Measurements from ENCODE around the gene CYRIA.

The CYRIA gene

GRCh38 chr2:16664809-16665747, 556 bp downstream of the CYRIA start:
- DNase-seq = no peak

- no peak for DNase-seq
Measured at GRCh38 chr2:16664052-16664731, 1.4 kb downstream of the CYRIA start.

- DNase-seq = no peak
Measured at GRCh38 chr2:16663121-16663905, 2.3 kb downstream of the CYRIA start.

DNA sequence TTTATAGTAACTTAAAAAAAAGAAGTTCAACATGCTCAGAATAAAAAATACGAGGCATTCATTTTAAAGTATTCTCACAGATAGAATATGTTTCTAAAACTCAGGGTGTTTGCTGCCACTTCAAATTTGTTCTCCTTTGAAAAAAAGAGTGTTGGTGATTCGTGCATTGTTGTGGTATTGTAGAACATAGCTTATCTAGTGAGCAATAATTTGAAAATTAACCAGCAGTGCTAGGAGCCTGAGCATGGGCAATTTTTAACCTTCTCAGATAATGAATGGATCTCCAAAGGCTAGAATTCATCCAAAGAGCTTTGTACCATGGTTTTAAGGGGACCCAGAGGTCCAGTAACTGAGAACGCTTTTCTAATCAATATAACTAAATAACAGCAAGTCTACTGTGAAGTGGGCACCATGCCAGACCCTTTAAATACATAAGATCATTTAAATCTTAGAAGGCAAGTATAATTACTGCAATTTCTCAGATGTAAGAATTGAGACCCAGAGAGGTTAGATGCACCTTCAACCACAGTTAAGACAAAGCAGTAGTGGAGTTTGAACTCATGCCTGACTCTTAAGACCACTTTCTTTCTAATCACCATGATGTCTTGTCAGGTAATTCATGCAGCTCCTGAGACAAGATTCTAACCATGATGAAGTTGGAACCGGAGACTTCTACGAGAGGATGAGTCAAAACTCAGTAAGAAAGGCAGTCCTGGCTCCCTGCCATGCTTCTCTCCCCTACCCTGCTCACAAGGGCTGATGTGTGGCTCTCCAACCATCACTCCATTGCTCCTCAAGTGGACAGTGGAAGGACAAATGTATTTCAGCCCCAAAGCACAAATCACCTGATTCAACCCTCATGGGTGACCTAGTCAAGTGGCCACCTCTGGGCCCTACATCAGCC, 3.4 kb downstream of the CYRIA start:
- DNase-seq = no peak

- no peak for DNase-seq
Measured at GRCh38 chr2:16661526-16661925, 4.1 kb downstream of the CYRIA start.

DNA sequence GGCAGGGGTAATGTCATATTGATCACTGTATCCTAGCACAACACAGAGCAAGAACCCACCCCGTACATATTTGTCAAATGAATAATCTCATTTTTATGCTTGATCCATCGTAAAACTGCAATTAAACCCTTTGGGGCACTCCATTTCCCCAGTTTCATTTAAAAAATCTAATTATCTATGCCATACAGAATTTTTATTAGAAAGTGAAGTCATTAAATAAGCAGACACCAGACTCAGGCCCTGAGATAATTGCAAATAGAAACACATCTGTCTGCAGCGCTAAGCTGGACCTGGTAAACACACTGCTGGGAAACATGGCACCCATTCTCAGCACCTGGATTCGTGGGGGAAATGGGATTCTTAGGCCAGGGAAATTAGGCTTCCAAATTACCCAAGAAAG, 5.1 kb downstream of the CYRIA start:
- no peak for DNase-seq

- DNase-seq = no peak
Measured at GRCh38 chr2:16660114-16660513, 5.5 kb downstream of the CYRIA start.

DNA sequence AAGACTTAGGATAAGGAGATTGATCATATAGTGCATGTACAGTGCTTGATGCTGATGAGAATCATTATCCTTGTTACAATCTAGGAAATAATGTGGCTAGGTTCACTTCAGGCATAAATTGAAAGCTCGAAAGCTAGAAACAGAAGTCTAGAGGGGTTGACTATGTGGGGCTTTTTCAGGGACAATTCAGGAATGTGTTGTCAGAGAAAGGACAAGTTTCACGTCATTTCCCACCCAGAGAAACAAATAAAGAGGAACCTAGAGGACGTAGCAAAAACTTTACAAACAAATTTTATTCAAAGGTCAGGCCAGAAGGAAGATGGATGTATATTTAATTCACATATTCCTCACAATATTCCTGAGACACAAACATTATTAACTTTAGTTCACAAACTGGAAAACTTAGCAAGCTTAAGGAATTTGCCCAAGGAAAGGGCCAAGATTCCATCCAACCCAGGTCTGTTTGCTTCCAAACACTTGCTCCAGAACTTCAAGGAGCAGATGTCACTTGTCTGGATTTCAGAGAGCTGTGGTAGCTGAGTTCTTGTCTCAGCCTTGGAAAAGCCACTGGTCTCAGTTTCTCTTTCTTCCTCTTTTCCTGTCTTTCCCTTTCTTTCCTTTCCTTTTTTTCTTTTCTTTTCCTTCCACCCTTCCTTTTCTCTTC, 7.4 kb downstream of the CYRIA start:
- DNase-seq = no peak

DNA sequence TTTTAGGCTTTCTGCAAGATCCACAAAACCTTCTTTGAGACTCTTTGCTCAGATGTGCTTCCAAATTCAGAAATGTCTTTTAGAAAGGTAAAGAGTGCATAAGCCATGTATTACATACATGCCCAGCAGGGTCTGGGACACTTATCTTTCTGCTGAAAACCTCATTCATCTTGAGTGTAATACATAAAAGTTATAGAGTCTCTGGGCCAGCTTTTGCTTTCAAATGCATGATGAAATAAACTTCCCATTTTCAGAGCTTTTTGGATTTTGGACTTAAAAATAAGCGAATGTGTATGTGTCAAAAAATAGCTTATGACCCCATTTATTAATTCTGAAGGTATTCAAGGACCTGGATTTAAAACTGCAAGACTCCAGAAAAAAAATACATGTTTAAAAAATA, 8.0 kb downstream of the CYRIA start:
- no peak for DNase-seq

- DNase-seq = no peak
Measured at GRCh38 chr2:16656784-16657391, 8.7 kb downstream of the CYRIA start.

- DNase-seq = no peak
Measured at GRCh38 chr2:16655905-16656642, 9.6 kb downstream of the CYRIA start.

DNA sequence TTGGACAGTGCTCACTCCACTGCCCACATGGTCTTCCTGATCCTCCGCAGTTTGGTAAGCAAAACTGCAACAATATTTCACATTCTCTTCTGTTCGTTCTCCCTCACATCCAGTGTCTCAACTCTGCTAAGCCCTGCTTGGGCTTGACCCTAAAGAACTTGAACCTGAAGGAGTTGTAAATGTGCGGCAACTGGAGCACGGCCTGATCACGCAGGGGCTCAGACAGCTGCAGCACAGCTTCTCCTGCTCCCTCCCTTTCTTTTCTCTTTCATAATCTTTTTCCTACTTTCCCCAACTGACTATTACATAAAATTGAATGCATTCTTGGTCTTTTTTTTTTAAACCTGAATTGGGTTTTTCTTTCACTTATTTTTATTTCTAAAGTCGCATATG, 10.2 kb downstream of the CYRIA start:
- DNase-seq = no peak

DNA sequence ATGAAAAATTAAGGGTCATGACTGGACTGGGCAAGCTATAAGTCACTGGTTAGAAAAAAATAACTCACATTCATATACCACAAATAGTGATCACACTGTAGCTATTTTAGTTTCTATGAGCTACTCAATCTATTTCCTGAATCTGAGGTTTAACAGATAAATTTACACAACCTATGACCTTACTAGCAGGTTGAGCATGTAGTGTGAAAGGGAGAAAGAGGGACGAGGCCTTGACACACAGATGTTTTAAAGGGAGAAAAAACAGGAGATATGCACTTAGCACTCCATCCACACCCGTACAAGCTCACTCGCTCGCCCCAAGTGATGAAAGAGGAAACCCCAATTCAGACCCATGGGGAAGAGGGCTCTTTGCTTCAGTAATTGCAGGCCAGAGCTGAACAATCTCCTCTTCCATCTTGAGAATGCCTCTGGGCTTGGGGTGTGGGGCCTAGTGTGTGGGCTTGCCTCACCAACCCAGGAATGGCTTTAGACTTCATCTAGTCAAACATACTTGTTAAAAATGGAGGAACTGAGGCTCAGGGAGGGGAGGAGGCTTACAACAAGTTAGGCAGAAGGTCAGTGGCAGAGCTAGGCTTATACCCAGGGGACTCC, 10.7 kb downstream of the CYRIA start:
- DNase-seq = no peak

- DNase-seq = no peak
Measured at GRCh38 chr2:16653799-16654198, 11.8 kb downstream of the CYRIA start.

- DNase-seq = no peak
Measured at GRCh38 chr2:16653083-16653375, 12.6 kb downstream of the CYRIA start.

DNA sequence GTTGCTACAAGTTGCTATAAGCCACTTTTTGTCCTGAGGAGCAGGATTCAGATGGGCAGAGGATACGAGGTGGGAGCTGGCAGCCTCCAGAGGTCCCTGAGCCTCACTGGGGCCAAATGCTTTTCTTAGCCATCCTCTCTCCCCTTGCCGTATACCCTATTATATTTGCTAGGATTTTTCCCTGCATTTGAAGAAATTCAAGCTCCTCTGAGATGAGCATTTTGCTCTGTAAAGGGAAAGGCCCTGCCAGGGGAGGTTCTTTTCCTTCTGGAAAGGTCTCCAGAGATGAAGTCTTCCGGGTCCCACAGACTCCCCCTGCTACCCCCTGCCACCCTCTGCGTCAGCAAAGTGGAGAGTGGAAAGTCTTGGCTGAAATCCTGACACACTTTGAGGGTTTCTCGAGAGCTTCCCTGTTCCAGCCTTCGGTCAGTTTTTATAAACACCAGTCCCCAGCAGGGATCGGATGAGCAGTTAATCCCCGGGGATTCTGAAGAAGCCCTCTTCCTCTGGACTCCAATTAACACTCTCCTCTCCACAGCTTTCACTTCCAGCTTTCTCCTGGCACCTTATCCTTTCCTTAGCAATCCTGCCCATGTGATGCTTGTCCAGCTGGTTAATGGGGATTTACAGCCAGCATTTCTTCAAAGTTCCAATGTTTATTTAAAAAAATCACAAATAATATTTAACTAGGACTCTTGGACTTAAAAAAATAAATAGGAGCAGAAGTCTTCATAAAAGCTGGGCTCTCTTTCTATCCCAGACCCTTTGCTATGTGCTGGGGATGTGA, 13.1 kb downstream of the CYRIA start:
- DNase-seq = no peak

DNA sequence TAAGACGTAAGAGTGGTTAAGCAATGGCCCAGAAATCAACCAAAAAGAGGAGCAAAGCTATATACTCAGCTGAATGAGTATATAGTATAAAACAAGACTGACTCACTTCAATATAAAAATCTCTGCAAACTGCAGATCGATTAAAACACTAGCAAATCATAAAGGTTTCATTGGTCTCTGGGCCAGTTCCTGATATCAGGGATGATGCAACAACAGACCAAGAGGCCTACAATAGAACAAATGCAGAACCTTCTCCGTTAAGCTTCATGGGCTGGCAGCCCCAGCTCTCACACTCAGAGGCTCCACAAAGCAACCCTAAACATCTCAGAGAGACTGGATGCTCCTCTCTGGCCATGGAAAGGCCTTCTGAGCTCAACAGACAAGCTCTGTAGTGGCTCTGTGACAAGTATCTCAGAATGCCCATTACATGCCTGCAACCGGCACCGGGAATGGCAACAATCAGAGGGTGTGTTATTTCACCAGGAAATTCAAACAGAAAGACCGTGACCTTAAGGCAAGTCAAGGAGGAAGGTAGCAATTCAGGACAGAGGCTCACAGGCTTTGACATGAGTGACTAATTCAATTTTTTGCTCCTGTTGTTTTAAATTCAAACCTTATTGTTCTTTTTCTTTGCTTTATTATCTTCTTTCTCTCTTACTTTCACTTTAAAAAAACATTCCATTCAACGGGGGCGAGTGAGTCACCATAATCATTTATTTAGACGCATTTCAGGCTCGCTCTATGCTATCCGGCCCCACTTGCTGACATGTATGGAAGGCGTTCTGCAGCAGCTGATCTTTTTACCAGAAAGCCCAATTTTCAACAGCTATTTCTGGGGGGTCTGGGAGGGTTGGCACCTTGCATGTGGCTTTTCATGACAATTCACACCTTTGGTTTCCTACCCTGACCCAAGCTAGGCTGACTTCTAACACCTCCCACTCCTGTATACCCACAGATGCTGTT, 15.1 kb downstream of the CYRIA start:
- no peak for DNase-seq

All from SW 1271 (cell line).